Transverse colon (tissue), 4 donors: ENCODE results near the gene DNAAF3.

ENCODE experiments used
- CTCF ChIP-seq, 5 experiments: fragments of 200-600 bp in 3 of 5; fragments of 450-650 bp in 2 of 5; sonication (generic) in 3 of 5; IDR thresholded peaks; 1 replicate in 2 of 5; 2 replicates in 3 of 5; pipeline ENCODE4 v1.5.1; 2016 to 2017; ENCODE audit warnings: antibody characterized with exemption in 5 of 5, inconsistent platforms in 3 of 5, mild to moderate bottlenecking in 2 of 5, moderate library complexity in 1 of 5
- EP300 ChIP-seq: sonication (generic); formaldehyde crosslinking; IDR thresholded peaks from one replicate; pipeline ENCODE4 v1.6.1; 2017; ENCODE audit warnings: antibody characterized with exemption, low read depth
- POLR2A ChIP-seq: fragments of 450-650 bp; IDR thresholded peaks from one replicate; pipeline ENCODE4 v1.6.1; 2016; ENCODE audit warnings: antibody characterized with exemption, mild to moderate bottlenecking, moderate library complexity
- POLR2AphosphoS5 ChIP-seq, 3 donors: sonication (generic); formaldehyde crosslinking; IDR thresholded peaks; one replicate each; pipeline ENCODE4 v1.6.1; 2016; ENCODE audit warnings: antibody characterized with exemption in 3 of 3

- TF ChIP-seq CTCF (IDR thresholded peaks at IDR 0.05) (no peak), POLR2A (no peak), EP300 (no peak), POLR2AphosphoS5 (IDR thresholded peaks at IDR 0.05) (no peak)
Observed at GRCh38 chr19:55158423-55158822, 8.0 kb downstream of the DNAAF3 start.
